NCI-H2107 (cell line): Measurements from ENCODE around the gene TMSB15A.
"Not testable (repeated sequence)": the region's sequence is repeated elsewhere in the genome, so short reads cannot be mapped to it uniquely, and the experiment has no call there.

Experiments
- DNase-seq: peaks from one replicate; lab custom pipeline; 2025; lab: John Stamatoyannopoulos, UW

TMSB15A gene

DNA sequence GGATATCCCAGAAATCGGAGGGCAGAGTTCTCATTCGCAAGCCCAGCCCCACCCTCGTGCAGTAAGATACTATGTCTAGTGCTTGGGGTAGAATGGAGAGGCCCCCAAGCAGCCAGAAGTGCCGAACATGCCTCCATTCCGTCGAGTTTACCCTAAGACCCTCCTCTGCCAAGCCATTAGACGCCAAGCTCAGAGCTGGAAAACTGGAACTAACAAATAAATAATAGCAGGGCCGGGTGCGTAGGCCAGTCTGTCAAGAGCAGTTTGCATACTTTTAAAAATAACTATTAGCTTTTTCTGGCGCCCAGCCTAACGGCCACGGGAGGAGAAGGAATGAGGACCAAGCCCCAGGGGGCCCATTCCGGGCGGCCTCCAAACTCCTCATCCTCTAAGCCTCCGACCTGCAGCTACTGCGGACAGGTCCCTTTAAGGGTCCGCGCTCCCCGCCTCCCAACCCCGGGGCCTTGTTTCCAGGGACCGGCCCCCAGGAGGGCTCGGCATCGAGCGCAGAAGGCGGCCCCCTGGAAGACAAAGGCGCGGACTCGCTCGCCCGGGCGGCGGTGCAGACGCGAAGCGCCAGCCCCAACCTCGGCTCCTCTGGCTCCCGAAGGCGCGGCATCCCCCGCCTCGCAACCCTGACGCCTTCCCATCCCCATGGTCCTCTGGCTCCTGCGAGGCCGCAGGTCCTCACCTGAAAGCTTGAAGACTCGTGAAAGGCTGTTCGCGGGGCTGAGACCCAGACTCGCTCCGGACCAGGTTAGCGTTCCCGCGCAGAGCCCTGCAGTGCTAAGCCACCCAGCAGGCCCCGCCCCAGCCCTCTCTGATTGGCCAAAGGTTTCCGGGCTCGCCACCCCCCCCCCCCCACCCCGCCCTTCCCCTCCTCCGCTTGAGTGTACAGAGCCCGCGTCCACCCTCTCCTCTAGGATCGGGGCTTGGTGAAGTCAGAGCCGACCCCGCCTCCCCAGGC is at the start of gene TMSB15A:
TMSB15A (minus strand) TSS at position 765 of the 967 bp plus-strand sequence.
- DNase-seq = peak; percentile 37

DNA sequence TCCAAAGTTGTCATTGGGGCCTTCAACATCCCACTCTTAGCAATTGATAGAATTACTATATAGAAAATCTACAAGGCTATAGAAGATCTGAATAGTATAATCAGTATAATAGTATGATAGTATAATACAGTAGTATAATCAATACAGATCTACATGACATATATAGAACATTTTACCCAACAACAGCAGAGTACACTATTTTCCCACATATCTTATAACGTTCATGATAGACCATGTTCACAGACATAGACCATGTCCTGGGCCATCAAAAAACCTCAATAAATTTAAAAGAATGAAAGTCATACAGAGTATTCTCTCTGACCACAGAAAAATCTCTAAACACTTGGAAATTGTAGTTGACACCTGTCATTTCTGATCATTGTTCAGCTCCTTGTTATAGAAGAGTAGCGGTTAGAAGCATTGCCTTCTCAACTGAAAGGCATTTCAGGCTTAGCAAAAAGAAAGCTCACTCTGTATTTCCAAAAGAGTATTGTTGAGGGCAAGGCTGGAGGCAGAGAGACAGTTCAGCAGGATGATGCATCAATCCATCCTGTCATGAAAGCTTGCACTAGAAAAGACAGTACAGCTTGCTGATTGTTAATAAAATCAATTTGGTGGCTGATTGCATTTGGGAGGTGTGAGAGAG is 44.0 kb upstream of the TMSB15A start:
- no peak for DNase-seq

DNA sequence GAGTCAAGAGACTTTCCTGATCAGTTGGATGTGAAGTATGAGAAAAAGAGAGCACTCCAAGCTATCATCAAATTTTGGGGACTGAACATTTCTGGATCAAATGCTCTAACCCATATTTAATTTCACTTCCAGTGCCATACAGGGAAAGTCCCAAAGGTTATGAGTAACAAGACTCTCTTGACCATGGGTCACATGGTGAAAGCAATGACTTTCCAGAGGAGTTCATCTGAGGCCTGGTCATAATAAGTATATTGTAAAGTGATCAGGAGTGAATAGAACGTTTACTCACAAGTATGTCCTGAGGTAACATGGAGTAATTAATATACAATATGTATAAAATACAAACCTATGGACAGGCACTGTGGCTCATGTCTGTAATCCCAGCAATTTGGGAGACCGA is 42.1 kb upstream of the TMSB15A start:
- DNase-seq = no peak

DNA sequence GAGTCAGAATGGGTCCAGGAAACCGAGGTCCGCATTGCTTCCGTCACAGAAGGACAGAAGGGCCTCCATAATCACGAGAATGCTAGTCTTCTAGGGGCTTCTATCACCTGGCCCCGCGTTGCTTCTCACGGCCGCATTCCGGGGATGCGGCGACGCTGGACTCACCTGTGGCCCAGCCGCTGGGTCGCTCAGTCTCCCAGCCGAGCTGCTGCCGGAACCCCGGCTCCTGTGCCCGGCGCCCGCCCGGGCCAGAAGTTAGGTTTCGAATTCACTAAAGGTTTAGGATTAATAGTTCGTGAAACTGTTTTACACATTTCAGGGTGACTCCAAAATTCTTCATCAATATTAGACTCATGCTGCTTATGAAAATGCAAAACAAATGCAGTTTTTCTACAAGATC is 31.7 kb upstream of the TMSB15A start:
- no peak for DNase-seq

DNA sequence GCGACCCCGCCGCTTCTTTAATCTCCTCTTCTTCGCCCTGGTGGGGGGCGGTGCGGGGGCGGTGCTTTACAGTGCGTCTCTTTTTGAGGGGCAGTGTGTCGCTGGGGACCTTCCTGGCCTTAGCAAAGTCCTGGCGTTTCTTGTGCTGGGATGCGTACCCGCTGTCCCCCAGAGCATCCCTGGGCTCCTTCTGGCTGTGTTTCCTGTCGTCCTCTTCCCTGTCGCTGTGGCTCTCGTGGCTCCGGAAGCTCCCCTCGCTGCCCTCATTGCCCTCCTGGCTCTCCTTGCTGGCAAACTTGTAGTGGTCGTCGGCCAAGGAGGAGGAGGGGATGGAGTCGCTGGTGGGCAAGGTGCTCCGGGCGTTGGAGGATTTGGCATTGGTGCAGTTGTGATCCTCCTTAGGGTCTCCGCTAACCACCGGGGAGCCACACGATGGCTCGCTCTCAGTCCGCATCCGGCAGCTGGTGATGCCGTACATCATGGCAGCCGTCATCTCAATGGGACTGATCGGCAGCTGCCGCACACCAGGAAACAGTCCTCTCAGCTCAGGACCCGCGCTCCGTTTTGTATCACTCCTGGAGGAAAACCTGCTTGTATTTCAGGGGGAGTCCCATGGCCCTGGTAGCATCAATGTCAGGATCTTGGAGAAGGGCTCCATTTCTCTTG is 30.4 kb upstream of the TMSB15A start:
- DNase-seq = peak; percentile 12

DNA sequence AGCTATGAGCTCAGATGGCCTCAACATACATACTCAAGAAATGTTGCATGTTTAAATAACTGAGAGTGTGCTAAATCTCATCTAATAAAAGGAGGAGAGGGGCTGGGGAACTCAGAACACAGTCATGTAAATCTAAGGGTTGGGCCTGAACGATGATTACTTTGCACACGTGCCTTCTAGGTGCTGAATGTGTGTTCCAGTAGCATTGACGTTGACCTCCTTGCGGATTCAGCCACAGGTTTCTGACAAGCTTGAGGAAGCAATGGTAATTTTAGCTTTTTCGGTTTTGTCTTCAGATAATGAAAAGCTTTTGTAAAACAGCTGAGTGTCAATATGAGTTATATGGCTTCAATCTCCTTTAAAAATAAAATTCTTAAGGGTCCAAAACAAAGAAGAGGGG is 29.6 kb upstream of the TMSB15A start:
- not testable (repeated sequence) for DNase-seq

DNA sequence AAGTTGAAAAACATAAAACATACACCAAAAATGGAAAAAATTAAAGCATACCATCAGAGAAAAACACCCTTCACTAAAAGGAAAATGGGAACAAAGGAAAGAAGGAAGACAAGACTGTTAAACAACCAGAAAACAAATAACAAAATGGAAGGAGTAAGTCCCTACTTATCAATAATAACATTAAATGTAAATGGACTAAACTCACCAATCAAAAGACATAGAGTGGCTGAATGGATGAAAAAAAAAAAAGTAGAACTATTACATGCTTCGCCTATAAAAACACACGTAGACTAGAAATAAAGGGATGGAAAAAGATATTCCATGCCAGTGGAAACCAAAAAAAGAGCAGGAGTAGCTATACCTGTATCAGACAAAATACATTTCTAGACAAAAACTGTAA is 19.4 kb upstream of the TMSB15A start:
- no peak for DNase-seq

DNA sequence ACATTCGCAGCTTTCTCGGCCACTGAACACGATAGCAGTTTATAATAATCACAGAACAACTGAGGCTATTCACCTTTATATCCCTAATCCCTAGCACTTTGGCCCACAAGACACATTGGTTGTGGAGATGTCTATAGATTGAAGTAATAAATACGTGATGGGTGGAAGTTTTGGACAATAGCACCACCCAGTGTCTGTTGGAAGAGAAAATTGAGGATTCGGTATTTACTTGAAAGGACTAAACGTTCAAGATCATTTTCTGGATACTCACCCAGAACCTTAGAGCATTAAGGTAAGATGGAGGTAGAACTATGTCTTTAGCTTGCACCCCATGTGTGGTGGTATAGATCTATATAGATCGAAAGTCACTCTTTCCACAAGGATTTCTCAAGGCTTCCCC is 787 bp upstream of the TMSB15A start:
- no peak for DNase-seq

DNA sequence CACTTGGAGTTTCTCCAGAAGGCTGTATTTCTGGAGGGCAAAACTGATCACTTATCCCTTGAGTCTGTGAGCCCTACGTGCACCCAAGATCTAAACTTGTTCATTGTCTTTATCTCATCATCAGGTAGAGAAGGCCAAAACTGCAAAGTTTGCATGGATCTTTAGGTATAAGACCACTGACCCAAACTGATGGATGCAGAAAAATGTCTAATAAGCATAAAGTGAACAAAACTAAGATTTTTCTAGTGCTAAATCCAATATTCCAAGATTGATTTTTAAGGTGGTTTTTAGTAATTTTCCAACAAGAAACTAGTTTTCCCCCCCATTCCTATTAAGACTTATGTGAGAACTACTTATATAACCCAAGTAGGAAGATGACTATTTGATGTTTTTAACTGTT is 2.0 kb downstream of the TMSB15A start:
- DNase-seq = no peak

DNA sequence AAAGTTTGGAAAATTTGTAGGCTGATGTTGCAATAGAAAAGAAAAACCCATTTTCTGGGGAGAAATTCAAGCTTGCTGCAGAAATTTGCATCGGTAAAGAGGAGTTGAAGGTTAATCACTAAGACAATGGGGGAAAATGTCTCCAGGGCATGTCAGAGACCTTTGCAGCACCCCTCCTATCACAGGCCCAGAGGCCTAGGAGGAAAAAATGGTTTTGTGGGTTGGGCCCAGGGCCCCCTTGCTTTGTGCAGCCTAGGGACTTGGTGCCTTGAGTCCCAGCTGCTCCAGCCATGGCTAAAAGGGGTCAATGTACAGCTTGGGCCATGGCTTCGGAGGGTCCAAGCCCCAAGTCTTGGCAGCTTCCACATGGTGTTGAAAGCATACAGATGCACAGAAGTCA is 17.8 kb downstream of the TMSB15A start:
- no peak for DNase-seq

DNA sequence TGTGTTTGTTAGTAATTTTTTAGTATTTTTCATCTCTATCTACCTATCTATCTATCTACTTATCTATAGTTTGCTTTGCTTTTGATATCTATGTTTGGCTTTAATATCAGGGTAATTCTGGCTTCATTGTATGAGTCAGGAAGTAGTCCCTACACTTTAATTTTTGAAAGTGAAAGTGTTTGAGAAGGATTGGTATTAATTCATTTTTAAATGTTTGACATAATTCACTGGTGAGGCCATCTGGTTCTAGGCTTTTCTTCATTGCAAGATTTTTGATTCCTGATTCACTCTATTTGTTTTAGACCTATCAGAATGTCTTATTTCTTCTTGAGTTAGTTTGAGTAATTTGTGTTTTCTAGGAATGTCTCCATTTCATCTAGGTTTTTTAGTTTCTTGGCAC is 24.8 kb downstream of the TMSB15A start:
- no peak for DNase-seq

DNA sequence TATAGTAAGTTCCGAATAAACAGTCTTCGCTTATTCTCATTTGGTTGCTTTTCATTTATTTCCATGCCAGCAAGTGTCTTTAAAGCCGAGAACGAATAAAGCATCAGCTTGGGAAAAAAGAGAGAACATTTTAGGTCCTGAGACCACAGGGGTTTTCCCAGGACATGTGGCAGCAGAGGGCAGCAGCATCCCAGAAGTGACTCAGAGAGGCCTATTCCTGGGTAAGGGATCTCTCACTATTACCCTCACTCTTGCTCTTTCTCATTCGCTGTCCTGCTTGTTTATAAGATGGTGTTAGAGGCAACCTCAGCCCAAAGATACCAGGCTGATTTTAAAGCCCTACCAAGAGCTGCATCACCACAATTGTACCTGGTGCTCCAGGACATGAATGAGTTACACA is 37.8 kb downstream of the TMSB15A start:
- not testable (repeated sequence) for DNase-seq

DNA sequence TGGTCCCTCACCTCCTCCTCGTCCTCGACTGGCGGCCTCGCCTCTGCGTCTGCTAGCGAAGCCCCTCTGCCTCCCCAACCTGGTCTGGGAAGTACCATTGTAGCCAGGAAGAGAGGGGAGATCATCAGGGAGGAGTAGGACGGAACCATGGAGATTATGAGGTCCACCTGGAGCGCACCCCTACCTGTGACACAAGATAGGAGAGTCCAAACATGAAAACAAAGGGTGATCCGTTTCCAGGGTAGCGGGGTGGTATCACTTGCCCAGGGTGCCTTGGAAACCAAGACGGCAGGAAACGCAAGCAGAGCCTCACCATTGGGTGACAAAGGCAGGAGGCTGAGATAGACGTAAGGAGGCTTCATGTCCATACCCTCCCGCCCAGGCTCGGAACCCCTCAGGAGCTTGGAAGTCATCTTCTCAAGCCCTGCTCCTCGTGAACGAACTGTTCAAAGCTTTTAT is 44.7 kb downstream of the TMSB15A start, which contains the start of gene TCP11X2:
TCP11X2 (minus strand) TSS at position 51 of the 459 bp plus-strand sequence.
- DNase-seq = not testable (repeated sequence)

DNA sequence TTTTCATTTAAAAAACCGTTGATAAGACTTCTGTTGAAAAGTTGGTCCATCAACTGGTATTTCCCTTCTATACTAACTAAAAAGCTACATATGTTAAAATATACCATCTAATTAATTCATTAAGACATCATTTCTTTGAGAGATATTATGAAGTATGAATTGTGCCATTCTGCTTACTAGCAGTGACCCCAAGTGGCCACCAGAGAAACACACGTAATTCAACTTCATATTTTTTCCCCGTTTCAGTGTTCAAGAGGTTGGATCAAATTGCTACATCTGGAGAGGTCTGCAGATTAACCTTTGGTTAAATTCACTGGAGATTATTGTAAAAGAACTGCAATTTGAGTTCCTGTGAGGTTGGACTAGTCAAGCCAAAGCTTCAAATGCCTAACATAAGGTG is 46.3 kb downstream of the TMSB15A start:
- DNase-seq = not testable (repeated sequence)
